HG03097 (cell line): ENCODE results near the gene PRR33.
"Not testable (repeated sequence)": the region's sequence is repeated elsewhere in the genome, so short reads cannot be mapped to it uniquely, and the experiment has no call there.

ENCODE experiments used
- ATAC-seq: cut with Tn5 transposase; IDR thresholded peaks from one replicate; pipeline ENCODE4 v1.9.1; 2021; ENCODE audit not compliant: unreplicated experiment, low FRiP score

PRR33 gene

DNA sequence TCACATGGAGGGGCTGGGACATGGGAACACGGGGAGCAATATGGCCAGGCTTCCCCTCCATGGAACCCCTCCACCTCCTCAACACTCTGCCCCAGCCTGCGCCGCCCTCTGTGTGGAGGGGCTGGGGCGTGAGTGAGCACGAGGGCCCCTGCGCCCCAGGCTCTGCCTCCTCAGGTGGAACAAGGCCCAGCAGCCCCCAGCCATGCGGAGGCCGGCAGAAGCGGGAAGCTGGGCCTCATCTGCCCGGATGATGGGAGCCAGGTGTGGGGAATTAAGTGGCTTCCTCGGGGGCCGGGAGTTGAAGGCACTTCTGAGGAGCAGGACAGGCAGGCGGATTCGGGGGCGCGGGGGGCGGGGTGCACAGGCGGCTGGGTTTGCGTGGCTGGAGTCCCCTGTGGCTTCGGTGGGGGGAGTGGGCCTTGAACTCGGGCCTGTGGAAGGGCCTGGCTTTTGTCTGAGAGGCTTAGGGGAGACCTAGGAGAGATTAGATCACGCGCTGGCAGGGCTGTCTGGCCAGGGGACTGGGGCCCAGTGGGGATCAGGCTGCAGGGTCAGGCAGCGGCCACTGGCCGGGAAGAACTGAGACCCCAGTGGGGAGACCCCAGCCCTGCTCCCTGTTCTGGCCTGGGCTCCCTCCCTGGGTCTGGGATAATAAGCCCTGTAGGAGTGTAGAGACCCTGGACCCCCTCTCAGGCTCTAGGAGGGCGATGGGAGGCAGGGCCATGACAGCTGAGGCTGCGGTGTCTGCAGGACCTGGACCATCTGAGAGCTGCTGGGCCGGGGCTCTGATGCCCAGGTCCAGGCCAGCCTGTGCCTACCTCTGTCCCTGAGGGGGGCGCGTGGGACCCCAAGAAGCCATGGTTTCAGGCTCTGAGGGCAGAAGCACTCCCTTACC, 13.3 kb downstream of the PRR33 start:
- no peak for ATAC-seq

DNA sequence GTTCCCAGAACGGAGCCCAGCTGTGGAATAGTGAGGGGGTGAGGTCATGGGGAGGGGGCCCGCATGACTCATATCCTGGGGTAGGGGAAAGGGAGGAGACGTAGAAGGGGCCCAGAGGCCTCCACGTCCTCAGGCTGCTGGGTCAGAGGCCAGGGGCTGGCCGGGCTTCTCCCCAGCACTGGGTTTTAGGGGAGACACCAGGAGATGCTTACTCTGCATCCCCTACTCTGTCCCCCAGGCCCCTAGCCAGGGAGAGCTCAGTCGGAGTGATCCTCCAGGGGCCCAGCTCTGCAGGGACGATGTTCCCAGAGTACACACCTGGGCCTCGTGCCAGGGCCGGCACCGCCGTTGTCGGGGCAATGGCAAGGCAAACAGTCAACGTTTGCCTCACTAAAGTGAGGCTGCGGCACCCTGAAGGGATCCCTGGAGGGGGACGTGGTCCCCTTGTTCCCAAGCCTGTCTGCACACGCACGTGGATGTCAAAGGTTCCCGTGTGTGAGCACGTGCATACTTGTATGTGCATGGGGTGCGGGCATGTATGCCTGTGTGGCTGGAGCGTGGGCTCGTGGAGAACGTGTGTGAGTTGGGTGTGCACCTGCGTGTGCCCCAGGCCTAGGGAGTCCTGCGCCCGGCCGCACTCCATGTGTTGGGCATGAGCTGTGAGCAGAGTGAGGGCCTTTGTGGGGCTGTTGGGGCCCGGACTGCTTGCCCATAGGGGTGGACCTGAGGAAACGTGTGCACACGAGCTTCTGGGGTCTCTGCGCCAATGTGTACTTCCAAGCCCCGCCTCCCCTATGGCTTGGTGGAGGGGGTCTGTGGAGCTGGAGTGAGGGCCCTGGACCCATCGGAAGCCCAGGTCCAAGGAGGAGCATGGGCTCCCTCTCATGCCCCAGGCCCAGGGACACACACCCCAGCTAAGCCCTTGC, 14.2 kb downstream of the PRR33 start:
- ATAC-seq, result no peak

DNA sequence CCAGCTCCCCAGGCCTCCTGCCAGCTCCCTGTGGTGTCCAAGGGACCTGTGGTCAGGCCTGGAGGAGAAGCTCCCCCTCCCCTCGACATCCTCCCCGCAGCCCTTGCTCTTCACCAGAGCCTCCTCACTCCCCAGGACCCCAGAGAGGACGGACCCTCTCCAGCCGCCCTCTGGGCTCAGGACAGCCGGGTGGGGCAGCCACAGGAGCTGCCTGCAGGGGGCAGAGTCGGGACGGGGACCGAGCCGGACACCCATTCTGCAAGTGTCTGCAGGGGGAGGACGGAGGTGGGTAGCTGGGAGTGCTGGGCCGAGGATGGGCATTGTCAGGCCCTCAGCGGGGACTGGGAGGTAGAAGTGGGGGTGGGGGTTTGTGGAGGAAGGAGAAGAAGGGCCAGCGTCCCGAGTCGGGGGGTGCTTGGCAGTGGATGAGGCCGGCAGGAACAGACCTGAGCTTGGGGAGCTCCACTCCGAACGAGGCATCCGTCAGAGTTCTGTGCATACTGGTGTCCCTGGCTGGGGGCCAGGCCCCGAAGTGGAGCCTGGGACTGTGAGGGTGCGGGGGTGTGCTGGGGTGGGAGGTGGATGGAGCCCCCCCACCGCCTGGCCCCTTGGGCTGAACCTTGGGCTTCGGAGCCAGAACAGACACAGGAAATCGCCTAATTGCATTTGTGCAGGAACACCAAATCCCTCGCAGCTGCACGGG, 15.2 kb downstream of the PRR33 start:
- ATAC-seq, result no peak

DNA sequence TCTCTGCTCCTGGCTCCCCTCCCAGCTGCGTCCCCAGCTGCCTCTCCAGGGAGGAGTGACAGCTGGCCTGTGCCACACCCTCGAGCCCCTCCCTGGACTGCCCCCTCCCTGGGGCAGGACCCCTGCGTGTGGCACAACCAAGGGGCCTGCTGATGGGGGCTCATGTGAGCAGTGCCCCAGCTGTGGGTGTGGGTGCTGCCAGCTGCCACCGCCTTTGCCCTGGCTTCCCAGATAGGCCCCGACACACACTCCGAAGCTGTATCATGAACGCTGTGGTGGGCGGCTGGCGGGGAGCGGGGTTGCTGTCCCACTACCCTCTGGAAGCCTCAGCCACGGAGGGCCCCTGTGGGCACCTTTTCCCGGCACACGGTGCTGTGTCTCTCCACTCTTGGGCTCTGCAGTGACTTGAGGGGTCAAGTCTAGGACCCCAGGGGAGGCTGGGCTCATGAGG, 15.8 kb downstream of the PRR33 start:
- not testable (repeated sequence) for ATAC-seq

DNA sequence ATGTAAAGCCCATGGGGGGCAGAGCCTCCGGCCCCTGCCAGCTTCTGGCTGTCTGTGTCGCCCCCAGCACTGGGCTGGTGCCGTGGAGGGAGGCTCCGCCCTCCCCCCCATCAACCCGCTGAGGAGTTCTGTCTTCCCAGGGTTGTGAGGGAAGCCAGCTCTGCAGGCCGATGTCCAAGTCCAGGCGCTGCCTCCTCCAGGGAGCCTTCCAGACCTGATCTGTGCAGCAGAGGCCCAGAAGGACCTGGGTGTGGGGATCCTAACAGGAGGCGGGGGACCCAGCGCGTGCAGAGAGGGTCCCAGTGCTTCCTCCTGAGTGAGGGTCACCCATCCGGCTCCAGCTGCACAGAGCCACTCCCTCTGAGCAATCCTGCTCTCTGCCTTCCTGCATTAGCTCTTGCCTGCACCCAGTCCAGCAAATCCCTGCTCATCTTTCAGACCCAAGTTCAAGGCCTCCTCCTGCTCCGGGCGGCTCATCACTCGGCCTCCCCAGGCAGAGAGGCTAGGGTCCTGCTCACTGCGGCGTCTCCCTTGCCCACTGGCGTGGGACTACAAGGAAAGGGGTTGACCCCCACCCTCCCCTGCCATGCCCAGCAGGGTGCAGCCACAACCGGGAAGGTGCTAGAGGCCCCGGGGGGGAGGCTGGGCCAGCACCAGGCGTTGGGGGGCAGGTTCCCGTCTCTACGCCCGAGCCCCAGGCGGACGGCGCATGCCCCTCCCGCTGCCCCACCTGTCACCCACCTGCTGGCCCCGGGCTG, 16.4 kb downstream of the PRR33 start:
- ATAC-seq, result no peak

DNA sequence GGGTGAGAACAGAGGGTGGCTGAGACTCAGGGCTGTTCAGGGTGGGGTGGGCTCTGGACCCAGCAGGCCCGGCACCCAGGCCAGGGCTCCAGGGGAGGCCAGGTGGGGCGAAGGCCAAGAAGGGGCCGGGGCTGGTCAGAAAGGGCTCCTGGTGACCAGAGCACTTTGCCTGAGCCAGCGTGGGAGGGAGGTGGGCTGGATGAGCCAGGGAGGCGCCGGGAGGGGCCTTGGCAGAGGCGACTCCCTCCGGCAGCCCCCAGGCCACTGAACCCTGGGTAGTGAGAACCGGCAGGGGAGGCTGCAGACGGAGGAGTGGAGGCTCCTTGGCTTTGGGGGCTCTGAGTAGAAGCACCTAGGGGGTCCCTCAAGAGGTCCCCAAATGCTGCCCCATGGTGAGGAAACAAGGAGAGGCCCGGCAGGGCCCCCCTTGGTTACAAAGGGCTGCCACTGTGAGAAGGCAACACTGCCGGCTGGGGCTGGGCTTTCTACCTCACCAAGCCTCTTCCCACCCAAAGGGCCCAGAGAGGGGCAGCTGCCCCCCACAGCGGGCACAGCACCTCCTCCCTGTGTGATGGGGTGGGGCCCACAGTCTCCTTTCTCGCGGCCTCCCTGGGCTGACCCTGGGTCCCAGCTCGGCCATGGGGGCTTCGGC, 17.1 kb downstream of the PRR33 start:
- not testable (repeated sequence) for ATAC-seq

DNA sequence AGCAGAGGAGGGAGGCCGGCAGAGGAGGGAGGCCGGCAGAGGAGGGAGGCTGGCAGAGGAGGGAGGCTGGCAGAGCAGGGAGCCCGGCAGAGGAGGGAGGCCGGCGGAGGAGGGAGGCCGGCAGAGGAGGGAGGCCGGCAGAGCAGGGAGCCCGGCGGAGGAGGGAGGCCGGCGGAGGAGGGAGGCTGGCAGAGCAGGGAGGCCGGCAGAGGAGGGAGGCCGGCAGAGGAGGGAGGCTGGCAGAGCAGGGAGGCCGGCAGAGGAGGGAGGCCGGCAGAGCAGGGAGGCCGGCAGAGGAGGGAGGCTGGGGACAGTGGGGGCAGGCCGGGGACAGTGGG, 17.9 kb downstream of the PRR33 start:
- not testable (repeated sequence) for ATAC-seq

DNA sequence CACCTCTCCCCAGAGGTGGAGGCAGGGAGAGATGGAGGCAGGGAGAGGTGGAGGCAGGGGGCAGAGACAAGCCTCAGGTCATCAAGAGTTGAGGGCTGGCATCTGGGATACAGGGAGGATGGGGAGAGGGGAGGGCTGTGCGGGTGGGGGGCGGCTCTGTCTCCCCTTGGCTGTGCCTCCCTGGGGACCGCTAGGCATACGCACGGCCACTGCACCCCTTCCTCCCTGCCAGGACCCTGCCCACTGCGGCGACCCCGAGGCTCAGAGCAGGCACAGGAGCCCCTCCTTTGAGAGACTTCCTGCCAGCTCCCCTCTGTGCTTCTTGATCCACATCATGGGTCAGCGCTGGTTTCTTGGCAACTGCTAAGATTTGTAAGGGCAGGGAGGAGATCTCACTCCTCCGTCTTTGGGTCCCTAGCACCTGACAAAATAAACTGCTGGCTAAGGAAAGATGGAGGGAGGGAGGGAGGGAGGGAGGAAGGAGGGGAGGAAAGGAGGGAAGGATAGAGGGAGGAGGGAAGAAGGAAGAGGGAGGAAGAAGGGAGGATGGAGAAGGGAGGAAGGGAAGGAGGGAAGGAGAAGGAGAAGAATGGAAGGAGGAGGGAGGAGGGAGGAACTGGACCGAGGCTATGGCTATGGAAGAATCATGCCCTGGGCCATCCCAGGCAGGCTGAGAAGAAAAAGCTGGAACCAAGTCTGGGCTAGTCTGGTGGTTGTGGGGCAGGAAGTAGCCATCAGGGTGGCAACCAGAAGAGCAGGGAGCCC, 18.5 kb downstream of the PRR33 start:
- no peak for ATAC-seq

DNA sequence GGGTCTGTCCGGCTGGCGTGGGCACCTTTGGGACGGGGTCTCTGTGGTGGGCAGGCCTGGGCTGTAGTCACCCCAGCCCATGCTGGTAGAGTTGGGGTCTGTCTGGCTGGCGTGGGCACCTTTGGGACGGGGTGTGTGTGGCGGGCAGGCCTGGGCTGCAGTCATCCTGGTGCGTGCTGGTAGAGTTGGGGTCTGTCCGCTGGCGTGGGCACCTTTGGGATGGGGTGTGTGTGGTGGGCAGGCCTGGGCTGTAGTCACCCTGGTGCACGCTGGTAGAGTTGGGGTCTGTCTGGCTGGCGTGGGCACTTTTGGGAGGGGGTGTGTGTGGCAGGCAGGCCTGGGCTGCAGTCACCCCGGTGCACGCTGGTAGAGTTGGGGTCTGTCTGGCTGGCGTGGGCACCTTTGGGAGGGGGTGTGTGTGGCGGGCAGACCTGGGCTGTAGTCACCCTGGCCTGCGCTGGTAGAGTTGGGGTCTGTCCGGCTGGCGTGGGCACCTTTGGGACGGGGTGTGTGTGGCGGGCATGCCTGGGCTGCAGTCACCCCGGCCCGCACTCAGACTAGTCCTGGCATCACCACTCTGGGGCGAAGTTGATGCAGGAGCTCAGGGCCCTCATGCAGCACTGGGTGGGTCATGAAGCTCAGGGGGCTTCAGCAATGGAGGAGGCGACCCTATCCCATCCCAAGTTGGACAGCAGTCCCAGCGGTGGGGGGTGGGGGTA, 19.3 kb downstream of the PRR33 start:
- no peak for ATAC-seq

DNA sequence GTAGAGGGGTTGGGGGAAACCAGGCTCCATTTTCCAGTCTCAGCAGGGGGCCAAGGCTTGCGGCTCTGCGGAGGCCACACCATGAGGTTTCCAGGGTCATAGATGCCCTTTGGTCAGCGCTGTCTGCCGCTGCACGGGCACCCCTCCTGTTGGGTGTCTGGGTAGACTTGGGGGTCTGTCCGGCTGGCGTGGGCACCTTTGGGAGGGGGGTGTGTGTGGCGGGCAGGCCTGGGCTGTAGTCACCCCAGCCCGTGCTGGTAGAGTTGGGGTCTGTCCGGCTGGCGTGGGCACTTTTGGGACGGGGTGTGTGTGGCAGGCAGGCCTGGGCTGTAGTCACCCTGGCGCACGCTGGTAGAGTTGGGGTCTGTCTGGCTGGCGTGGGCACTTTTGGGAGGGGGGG, 20.2 kb downstream of the PRR33 start:
- ATAC-seq, result no peak

DNA sequence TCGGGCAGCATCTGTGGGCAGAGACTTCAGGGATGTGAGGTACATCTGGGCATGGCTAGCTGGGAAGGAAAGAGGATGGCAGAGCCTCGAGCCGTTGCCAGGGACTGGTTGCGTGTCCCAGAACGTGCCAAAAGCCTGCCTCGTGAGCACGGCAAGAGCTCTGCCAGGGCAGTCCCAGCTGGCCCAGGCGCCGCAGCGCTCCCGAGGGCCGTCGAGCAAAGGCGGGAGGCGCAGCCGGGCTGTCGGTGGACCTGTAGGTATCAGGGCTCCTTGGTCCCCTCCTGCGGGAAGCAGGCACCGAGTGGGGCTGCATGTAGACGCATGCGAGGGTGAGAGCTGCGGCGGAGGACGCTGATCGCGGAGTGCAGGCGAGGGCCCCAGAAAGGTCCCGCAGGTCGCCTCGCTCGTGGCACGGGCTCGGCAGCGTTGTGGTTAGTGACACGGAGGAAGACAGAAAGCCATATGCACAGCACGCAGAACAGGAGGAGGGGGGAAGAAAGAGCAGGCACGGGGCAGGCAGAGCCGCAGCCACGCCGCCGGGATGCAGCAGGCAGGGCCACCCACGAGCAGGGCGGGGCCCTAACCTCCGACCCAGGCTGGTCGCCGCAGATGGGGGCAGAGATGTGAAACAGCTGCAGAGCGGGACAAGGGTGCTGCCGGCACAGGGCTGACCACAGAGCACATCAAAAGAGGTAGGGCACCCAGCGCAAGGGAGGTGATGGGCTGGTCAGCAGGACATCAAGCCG, 20.8 kb downstream of the PRR33 start:
- ATAC-seq, result no peak

DNA sequence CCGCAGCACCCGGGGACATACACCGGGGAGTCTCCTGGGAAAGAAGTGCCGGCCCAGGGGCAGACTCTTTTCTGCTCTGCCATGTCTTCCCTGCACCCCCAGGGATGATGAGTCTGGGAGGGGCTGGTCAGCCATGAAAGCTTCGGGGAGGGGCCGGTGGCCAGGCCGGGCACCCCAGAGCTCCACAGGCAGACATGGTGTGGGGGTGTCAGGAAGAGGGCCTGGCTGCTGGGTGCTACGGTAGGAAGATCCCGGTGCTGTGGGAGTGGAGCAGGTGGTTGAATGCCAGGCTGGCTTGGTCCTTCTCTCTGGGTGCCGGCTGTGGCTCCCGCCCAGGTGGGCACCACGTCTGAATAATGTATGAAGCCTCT, 21.4 kb downstream of the PRR33 start:
- ATAC-seq, result no peak

DNA sequence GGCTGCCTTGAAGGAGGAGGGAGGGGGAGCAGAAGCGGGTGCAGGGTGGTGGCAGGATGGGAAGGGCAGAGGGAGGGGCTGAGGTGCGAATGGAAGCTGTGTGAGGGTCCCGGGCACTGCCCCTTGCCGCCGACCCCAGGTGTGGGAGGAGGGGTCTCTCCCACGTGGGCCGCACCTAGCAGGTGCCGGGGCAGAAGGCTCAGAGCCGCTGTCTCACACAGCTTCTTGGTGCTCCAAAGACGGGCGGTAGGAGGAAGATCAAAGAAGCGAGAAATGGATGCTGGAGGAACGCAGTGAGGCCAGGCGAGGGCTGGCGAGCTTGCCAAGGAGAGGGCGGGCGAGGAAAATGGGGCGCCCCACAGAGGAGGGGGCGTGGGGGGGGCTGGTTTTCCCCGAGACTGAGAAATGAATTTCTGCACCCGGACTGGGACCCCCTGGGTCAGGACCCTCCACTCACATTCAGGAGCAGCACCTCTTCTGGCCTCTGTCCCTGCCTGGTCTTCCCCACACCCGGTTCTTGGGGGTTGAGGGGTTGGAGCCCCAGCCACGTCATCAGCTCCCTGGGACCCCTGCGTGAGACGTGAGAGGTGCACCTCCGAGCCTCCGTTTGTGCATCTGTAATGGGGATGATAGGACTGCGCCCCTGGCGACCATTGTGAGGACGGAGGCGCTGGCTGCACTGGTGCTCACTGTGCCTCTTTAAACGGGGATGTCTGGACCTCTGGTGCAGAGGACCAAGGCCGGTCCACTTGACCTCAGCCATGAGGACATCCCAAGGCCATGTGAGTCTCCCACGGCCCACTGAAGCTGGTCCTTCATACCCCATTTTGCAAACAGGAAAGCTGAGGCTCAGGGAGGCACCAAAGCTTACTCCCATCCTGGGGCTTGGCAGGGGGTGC, 22.0 kb downstream of the PRR33 start:
- ATAC-seq, result no peak

DNA sequence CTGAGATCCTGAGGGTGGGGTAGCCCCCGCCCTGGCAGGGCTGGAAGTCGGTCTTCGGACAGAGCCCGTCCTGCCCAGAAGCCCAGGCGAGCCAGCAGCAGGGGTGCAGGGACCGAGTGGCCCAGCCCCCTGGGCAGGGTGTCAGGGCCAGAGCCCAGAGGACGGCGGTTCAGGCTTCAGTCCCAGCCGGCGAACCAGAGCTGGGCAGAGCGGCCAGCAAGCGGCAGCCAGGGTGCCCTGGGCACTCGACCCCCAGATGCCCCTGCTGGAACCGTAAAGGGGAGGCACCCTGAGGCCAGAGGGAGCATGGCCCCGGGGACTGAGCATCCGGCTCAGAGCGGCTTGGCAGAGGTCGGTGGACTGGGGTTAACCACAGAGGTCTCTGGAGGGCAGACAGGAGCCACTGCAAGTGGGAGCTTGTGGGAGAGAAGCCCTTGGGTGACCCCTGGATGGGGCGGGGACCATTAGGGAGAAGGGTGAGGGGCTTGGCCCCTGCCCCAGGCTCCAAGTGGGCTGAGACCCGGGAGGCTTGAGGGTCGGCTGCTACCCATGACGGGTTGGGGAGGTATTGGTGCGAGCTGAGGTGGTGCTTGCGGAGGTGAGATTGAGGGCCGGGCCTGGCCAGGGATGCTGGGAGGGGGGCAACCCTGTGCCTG, 22.9 kb downstream of the PRR33 start:
- ATAC-seq, result no peak

DNA sequence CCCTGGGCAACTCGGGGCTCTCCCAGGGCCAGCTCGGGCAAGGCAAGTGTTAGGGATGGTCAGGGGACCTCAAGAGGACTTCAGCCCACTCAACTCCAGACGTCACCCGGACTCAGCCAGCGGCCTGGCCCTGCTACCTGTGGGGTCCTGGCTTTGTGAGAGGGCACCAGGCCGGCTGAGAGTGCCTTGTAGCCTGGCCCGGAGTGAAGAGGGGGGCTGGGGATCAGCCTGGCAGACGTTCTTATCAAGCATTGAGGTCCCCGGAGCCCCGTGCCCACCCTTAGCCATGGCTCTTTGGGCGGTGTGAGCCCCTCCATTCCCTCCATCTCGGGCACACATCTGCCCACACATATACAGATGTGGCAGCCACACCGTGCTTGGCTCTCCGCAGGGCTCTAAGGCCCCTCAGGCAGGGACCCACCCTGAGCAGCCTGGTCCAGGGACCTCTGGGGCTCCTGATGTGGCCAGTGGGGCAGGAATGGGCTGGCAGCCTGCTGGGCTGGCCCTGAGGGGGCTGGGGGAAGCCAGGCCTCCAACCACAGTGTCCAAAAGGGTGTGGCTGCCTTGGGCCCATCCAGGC, 23.5 kb downstream of the PRR33 start:
- ATAC-seq, result no peak

DNA sequence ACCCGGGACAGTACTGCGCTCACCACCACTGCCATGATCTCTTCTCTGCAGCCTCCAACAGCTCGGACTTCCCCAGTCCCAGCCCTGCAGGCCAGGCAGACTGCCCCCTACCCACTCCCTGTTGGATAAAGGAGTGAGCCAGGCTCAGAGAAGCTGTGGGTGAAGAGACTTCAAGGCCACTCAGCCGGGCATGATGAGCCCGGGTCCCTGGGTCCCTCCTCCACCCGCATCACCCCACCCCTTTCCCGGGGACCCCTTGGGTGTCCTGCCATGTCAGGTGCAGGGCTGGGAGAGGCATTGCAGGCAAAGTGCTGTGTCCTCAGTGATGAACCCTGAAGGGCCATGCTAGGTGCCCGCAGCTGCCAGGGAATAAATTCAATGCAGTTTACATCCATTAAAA, 24.3 kb downstream of the PRR33 start:
- ATAC-seq, result no peak
